HG03460 (cell line): ENCODE measurements around the gene PGLYRP2.

Experiments used
- ATAC-seq: cut with Tn5 transposase; IDR thresholded peaks from one replicate; pipeline ENCODE4 v1.9.1; 2021; ENCODE audit not compliant: unreplicated experiment

Gene PGLYRP2

DNA sequence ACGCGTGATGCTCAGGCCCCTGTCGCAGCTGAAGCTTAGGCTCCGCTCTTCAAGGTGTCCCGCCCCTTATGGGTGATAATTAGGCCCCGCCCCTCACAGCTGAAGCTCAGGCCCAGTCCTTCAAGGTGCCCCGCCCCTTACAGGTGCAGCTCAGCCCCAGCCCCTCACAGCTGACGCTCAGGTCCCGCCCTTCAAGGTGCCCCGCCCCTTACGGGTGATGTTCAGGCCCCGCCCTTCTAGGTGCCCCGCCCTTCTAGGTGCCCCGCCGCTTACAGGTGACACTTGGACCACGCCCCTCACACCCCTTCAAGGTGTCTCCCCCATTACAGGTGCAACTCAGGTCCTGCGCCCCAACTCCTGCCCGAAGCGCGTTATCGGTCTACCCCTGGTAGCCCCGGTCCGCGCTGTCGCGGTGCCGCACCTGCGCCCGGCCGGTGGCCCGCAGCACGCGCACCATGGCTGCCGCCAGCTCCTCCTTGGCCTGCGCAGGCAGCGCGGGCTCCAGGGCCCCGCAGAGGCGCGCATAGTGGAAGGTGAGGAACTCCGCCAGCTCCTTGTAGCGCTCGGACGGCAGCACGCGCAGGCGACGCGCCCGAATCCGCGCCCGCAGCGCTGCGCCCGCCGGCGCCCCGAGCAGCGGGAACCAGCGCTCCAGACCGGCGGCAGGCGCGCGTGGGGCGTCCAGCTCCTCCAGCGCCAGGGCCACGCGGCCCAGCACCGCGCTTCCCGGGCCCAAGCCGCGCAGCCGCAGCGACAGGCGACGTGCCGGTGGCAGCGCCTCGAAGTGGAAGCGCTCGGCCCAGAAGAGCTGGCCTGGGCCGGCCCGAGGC, 22.2 kb downstream of the PGLYRP2 start:
- ATAC-seq, result no peak

DNA sequence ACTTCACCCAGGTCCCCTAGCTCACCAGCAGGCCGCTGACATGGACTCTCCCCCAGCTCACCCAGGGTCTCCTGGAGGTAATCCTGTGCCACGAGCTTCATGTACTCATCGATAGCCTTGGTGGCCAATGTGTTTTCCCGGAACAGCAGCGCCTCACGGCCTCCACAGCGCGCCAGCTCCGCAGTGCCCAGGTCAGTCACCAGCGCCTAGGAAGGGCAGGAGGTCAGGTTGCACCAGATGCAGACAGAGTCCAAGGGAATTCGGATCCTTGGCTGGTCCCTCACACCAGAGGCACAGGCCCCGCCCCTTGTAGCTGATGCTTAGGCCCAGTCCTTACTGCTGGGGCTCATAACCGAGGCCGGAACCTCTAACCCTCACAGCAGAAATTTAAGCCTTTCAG, 22.9 kb downstream of the PGLYRP2 start:
- no peak for ATAC-seq

GRCh38 chr19:15455996-15456395, 23.3 kb downstream of the PGLYRP2 start:
- no peak for ATAC-seq

GRCh38 chr19:15453906-15454860, 25.1 kb downstream of the PGLYRP2 start:
- ATAC-seq, result no peak

GRCh38 chr19:15453091-15453578, 26.2 kb downstream of the PGLYRP2 start:
- no peak for ATAC-seq

DNA sequence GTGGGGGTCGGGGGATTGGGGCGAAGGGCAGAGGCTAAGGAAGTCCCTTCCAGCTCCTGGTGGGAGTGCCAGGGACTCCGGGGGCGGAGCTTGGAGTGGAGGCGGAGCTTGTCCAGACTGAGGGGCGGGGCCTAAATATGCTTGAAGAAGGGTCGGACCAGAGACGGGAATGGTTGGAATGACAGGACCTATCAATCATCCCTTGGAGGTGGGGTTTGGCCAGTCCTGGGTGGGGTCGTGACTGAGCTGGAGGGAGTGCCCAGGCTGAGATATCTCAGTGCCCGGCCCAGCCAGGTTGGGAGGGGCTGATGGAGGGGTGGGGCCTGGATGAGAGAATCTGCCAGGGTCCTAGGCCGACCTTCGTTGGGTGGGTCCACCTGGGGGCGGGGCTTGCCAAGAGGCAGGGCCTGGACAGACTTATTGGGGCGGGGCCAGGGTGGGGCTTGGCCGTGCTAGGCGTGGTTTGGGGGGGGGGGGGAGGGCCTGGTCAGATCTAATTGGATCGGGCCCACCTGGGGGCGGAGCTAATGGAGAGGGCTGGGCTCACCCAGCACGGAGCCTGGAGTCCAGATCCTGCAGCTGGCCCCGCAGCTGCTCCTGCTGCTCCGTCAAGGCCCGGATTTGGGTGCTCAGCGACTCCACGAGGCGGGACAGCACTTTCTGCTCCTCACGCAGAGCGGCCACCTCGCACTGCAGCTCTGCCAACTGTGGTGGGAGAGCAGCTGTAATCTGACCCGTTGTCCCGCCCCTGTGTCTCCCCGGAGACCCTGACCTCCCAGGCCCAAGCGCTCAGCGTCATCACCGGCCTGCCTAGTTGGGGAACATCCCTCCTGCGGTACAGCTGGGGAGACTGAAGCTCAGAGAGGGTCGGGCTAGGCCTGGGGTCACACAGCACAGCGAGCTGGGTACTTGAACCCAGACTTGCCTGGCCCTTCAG, 26.9 kb downstream of the PGLYRP2 start:
- ATAC-seq, result no peak

DNA sequence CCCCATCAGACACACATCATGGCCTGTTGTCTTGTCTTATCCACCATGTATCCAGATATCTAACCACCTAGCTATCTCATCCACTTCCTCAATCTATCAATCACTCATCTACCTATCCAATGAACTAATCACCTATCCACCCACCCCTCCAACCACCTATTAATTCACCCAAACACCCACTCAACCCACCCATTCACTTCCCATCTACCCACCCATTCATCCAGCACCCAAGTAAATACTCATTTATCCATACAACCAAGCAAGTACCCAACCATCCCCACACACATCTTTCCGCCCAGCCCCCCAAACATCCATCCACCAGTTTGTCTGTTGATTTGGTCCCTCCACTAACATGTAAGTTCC, 28.8 kb downstream of the PGLYRP2 start:
- ATAC-seq, result no peak

DNA sequence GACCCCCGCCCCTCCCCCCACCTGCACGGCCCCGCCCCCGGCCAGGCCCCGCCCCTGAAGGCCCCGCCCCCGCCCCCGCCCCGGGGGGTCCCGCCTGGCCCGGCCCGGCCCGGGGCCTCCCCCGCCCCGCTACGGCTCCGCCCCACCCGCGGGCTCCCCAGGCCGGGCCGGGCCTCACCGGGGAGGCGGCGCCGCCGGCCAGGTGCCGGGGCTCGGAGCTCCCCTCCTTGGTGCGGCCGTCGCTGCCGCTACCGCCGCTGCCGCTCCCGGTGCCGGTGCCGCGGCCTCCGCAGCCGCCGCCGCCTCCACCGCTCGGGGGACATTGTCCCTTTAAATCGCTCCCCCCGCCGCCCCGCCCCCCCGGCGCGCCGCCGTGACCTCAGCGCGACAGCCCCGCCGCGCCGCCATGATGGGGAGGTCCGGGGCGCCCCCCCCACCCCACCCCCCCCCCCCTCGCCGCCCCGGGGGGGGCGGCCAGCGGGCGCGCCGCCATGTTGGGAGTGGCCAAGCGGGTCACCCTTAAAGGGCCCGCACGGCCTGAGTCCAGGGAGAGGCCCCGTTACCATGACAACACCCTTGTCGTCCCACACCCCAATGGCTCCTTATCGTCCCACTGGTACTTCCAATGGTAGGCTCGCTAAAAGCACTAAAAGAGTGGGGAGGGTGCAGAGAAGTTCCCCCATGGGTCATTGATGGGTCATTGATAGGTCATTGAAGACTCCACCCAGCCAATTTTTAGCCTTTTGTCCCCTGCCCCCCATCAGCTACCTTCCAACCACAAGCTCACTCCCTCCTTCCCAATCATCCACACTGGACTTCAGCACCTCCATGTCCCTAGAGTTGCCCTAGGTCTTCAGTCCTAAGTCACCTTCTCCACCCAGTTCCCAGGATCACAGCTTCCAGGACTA, 29.4 kb downstream of the PGLYRP2 start, which contains the start of gene WIZ:
Gene WIZ, minus strand, starts transcription at position 337 of the 908 bp plus-strand sequence. CDS start 1,649 bp downstream, outside the sequence.
- no peak for ATAC-seq

DNA sequence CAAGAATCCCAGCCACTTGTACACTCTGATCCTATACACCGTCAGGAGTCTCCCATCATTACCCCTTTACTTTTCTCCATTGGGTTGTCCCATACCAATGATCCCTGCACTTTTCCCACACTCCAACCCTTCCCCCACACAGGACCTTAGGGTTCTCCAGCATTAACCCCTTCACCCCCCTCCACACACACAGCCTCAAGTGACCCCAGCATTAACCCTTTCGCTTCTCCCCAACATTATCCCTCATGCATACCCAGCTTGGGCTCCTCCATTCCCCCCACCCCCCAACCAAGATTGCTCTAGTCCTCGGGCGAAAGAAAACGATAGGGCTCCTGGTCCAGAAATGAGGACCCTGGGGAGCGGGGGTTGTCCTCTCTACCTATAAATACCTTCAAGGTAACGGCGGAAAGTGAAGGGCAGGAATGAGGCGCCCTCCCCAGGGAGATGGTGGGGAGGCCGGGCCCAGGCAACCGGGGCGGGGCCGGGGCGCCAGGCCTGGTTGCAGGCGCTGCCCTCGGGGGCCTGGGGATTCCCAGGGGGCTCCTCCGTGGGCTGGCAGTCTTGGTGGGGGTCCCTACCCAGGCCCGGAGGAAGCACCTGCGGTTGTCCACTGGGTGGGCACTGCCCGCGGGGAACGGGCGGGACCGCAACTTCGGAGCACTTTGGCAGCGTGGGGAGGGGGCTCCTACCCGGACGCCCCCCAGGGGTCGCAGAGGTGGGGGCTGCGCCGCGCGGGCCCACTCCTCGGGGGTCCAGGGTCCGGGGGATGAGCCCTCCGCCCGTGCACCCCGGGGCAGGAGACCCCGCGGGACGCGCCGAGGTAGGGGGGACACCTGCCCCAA, 30.3 kb downstream of the PGLYRP2 start:
- ATAC-seq, result no peak

GRCh38 chr19:15448044-15448777, 31.1 kb downstream of the PGLYRP2 start:
- ATAC-seq, result no peak

DNA sequence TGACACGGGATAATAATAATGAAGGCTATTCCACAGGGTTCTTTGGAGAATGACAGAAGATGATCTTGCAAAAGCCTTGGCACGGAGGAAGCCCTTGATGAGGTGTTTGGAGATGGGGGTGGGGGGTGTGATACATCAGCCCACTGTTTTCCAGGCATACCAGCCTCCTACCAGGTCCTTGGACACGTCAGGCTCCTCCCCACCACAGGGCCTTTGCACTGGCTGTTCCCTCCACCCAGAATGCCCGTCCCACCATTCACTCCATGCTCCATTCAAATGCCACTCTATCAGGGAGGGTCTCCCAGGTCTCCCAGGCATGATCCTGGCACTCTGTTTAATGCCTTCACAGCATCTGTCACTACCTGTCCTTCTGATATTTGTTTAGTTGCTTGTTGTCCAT, 32.2 kb downstream of the PGLYRP2 start:
- no peak for ATAC-seq

DNA sequence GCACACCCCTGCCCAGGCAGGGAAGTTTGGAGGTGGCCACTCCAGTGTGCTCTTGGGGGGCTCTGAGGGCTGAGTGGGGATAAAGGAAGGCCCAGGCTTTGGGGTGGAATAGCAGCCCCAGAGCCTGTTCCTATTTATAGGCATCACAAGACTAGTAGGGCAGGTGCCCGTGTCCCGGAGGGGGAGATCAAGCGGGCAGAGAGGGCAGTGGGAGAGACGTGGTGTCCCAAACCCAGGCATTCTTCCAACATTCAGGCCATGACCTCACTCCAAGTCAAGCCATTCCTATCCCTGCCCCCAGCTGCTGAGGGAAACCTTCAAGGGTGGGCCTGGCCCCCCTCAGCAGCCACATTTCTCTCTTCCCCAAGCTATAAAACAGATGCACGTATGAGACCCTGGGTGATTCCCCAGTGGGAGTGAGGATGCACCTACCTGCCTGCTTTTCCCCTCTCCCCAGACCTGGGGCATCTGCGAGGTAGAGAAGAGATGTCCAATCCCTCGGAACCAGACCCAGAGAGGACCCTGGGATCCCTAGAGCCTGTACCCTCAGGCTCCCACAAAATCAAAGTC, 33.4 kb downstream of the PGLYRP2 start:
- ATAC-seq, result no peak

GRCh38 chr19:15445227-15445605, 34.1 kb downstream of the PGLYRP2 start:
- no peak for ATAC-seq

GRCh38 chr19:15444505-15445226, 34.6 kb downstream of the PGLYRP2 start:
- ATAC-seq, result no peak

DNA sequence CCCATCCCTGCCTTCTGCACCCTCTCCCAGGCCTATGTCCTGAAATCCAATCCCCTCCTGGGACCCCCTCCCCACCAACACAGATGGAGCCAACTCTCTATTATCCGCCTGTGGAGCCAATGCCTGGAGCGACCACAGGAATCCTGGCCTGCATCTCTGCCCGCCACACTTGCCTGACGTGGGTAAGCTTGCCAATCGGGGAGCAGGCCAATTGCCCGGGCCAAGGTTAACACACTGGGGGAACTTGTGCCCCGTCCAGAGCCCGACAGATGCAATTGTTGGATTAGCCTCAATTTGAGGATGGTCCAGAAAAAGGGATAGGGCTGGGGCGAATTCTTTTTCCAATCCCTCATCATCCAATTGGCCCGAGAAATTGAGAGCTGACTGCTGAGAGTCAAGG, 35.5 kb downstream of the PGLYRP2 start:
- no peak for ATAC-seq

GRCh38 chr19:15443325-15443724, 36.0 kb downstream of the PGLYRP2 start:
- ATAC-seq, result no peak
